HCT116 (cell line): ENCODE results near the gene ZSWIM6. TPM values are rescaled to one million over a fixed set of nuclear protein-coding genes. Genes with fewer than 3 reads are reported as not detected.

Source experiments
- ATAC-seq: fragments of 200-7000 bp; cut with Tn5 transposase; 2 replicates; pipeline ENCODE4 v1.9.1; 2020; ENCODE audit warnings: mild to moderate bottlenecking, moderate library complexity
- BruUV-seq: library from RNA; stranded (reverse); fragments of 400-500 nt; replicated peaks from 2 replicates; lab custom pipeline; 2021; lab: Mats Ljungman, UMichigan
- CTCF ChIA-PET: fragments of 300-600 bp; sonication (Branson Sonifier 250); formaldehyde crosslinking; loops from one replicate; lab custom pipeline; 2021; ENCODE audit warnings: antibody characterized with exemption; lab: Charles Lee
- POLR2A ChIA-PET: fragments of 300-600, 350-600 bp; sonication (Branson Sonifier 250); formaldehyde crosslinking; loops from one replicate; lab custom pipeline; 2021; ENCODE audit warnings: antibody characterized with exemption; lab: Charles Lee
- RAD21 ChIA-PET, 2 experiments: fragments of 300-600 bp; sonication (Branson Sonifier 250); formaldehyde crosslinking; loops; one replicate each; lab custom pipeline; 2023; ENCODE audit warnings: low total read pairs in 2 of 2; ENCODE audit not compliant: uncharacterized antibody in 2 of 2, unreplicated experiment in 2 of 2, low non-redundant PET in 1 of 2; lab: Charles Lee
- DNase-seq: peaks from one replicate; pipeline ENCODE4 v3.0.0-alpha.2; 2010; ENCODE audit warnings: low read depth, low spot score
- H2AFZ ChIP-seq: fragments of 200-600 bp; shearing (Covaris generic), sonication (generic); 2 replicates; pipeline ENCODE4 v1.6.1; 2017; ENCODE audit warnings: low read depth, mixed run types, mixed read lengths, antibody characterized with exemption, low read length; ENCODE audit not compliant: poor library complexity, severe bottlenecking
- H3K27ac ChIP-seq: 2 replicates; pipeline ENCODE4 v1.5.1; 2012; ENCODE audit warnings: low read depth, low read length
- H3K27me3 ChIP-seq: fragments of 200-600 bp; sonication (generic); 2 replicates; pipeline ENCODE4 v1.6.1; 2016; ENCODE audit warnings: mixed run types, low read length, mixed read lengths; ENCODE audit not compliant: insufficient read depth
- H3K36me3 ChIP-seq, 2 experiments: fragments of 200-500 bp in 1 of 2; fragments of 200-600 bp in 1 of 2; sonication (Bioruptor generic) in 1 of 2; sonication (generic) in 1 of 2; 2 replicates each; pipeline versions ENCODE4 v1.5.1 to v1.6.1; 2014 to 2016; ENCODE audit warnings: low read length in 2 of 2, inconsistent platforms in 1 of 2, mixed read lengths in 1 of 2, mixed run types in 1 of 2; ENCODE audit not compliant: insufficient read depth in 2 of 2, control insufficient read depth in 1 of 2
- H3K4me1 ChIP-seq, 2 experiments: fragments of 200-600 bp in 1 of 2; sonication (generic) in 1 of 2; 2 replicates each; pipeline versions ENCODE4 v1.5.1 to v1.6.1; 2012 to 2017; ENCODE audit warnings: low read length in 2 of 2, inconsistent platforms in 1 of 2, mild to moderate bottlenecking in 1 of 2, mixed read lengths in 1 of 2, mixed run types in 1 of 2, moderate library complexity in 1 of 2; ENCODE audit not compliant: insufficient read depth in 2 of 2, control insufficient read depth in 1 of 2
- H3K4me2 ChIP-seq: fragments of 200-600 bp; sonication (generic); 2 replicates; pipeline ENCODE4 v1.6.1; 2017; ENCODE audit warnings: mixed run types, low read length, mixed read lengths
- H3K4me3 ChIP-seq, 2 experiments: fragments of 200-600 bp in 1 of 2; sonication (generic) in 1 of 2; replicated peaks in 1 of 2; 2 replicates each; pipeline ENCODE4 v1.5.1; 2011 to 2016; ENCODE audit warnings: low read length in 2 of 2, control low read depth in 1 of 2, low read depth in 1 of 2, mild to moderate bottlenecking in 1 of 2, mixed read lengths in 1 of 2, mixed run types in 1 of 2
- H3K79me2 ChIP-seq: fragments of 200-600 bp; sonication (generic); 2 replicates; pipeline ENCODE4 v1.6.1; 2017; ENCODE audit warnings: mild to moderate bottlenecking, mixed run types, low read length, moderate library complexity, mixed read lengths; ENCODE audit not compliant: insufficient read depth
- H3K9ac ChIP-seq: fragments of 200-600 bp; sonication (generic); 2 replicates; pipeline ENCODE4 v1.6.1; 2016; ENCODE audit warnings: low read length, mixed read lengths
- H3K9me2 ChIP-seq: fragments of 200-600 bp; sonication (generic), shearing (Covaris generic); 2 replicates; pipeline ENCODE4 v1.6.1; 2017; ENCODE audit warnings: mixed run types, mild to moderate bottlenecking, moderate library complexity; ENCODE audit not compliant: insufficient read depth
- H3K9me3 ChIP-seq, 2 experiments: fragments of 200-500 bp in 1 of 2; fragments of 200-600 bp in 1 of 2; sonication (Bioruptor generic) in 1 of 2; sonication (generic) in 1 of 2; 2 replicates each; pipeline ENCODE4 v1.6.1; 2014 to 2017; ENCODE audit warnings: low read length in 2 of 2, mixed read lengths in 2 of 2, inconsistent platforms in 1 of 2, low read depth in 1 of 2, mild to moderate bottlenecking in 1 of 2, mixed run types in 1 of 2, moderate library complexity in 1 of 2; ENCODE audit not compliant: control insufficient read depth in 1 of 2, insufficient read depth in 1 of 2
- H4K20me1 ChIP-seq: fragments of 200-600 bp; sonication (generic), shearing (Covaris generic); 2 replicates; pipeline ENCODE4 v1.6.1; 2017; ENCODE audit warnings: mixed run types, mild to moderate bottlenecking, moderate library complexity; ENCODE audit not compliant: insufficient read depth
- CBX3 ChIP-seq: IDR thresholded peaks from 2 replicates; pipeline ENCODE4 v1.6.1; 2012; ENCODE audit warnings: low read depth
- EGR1 ChIP-seq: IDR thresholded peaks from 2 replicates; pipeline ENCODE4 v1.6.1; 2012; ENCODE audit warnings: low read depth
- POLR2AphosphoS5 ChIP-seq: IDR thresholded peaks from 2 replicates; pipeline ENCODE4 v1.6.1; 2011; ENCODE audit warnings: mild to moderate bottlenecking, low read depth, low read length, moderate library complexity
- TCF7L2 ChIP-seq: IDR thresholded peaks from 2 replicates; pipeline ENCODE4 v1.7.0; 2011; ENCODE audit warnings: borderline replicate concordance, inconsistent platforms; ENCODE audit not compliant: insufficient read depth, insufficient read length; ENCODE audit errors: extremely low read depth
- YY1 ChIP-seq: IDR thresholded peaks from 2 replicates; pipeline ENCODE4 v1.6.1; 2011; ENCODE audit warnings: low read length, low read depth, moderate library complexity, mild to moderate bottlenecking; ENCODE audit not compliant: insufficient replicate concordance; ENCODE audit errors: extremely low read depth
- ZFX ChIP-seq: fragments of 450-650 bp; IDR thresholded peaks from 2 replicates; pipeline ENCODE4 v1.6.1; 2017
- ZNF274 ChIP-seq: fragments of 200-500 bp; sonication (Bioruptor generic); IDR thresholded peaks from 2 replicates; pipeline ENCODE4 v1.6.1; 2014; ENCODE audit warnings: mild to moderate bottlenecking, low read depth, low read length, inconsistent platforms
- intact Hi-C: fragments of 100-400 bp; cut with micrococcal nuclease; formaldehyde crosslinking; loops from 2 replicates; pipeline ENCODE4 v1.10.0; 2022
- total RNA-seq: library from RNA; stranded (reverse); gene quantifications from one replicate; pipeline ENCODE4 v1.2.1, GENCODE V29; 2021; ENCODE audit not compliant: unreplicated experiment
- TF ChIP-seq, protein P1 (sequence below), 3 experiments: fragments of 200-600 bp in 1 of 3; sonication (generic) in 1 of 3; IDR thresholded peaks in 2 of 3; conservative IDR thresholded peaks in 1 of 3; 2 replicates each; pipeline ENCODE4 v1.5.1; 2012 to 2017; ENCODE audit warnings: low read depth in 2 of 3, low read length in 2 of 3, antibody characterized with exemption in 1 of 3, borderline replicate concordance in 1 of 3, control low read depth in 1 of 3, mild to moderate bottlenecking in 1 of 3, mixed read lengths in 1 of 3, mixed run types in 1 of 3, moderate library complexity in 1 of 3; ENCODE audit not compliant: insufficient read depth in 1 of 3
- TF ChIP-seq, protein P2 (sequence below): IDR thresholded peaks from 2 replicates; pipeline ENCODE4 v1.6.1; 2012; ENCODE audit warnings: low read depth

ZSWIM6 gene
- total RNA-seq, 1 experiment from 2014 or later, result 7.4 TPM

- DNase-seq, result no peak
Measured at GRCh38 chr5:61292062-61292657, 39.9 kb upstream of the ZSWIM6 start.

More at GRCh38 chr5:61292062-61292657, 39.9 kb upstream of the ZSWIM6 start:
- H3K36me3 ChIP-seq, result no peaks in the 10 kb centered on the region
- no peaks in the 10 kb centered on the region for H3K9me2 ChIP-seq
- intact Hi-C loops, result no loop called here
- H3K79me2 ChIP-seq, result no peaks in the 10 kb centered on the region
- no peak overlapping the region for H3K27ac ChIP-seq
- TF ChIP-seq CBX3, result no peak
- no peak for TF ChIP-seq ZFX
- TF ChIP-seq, protein P1, sequence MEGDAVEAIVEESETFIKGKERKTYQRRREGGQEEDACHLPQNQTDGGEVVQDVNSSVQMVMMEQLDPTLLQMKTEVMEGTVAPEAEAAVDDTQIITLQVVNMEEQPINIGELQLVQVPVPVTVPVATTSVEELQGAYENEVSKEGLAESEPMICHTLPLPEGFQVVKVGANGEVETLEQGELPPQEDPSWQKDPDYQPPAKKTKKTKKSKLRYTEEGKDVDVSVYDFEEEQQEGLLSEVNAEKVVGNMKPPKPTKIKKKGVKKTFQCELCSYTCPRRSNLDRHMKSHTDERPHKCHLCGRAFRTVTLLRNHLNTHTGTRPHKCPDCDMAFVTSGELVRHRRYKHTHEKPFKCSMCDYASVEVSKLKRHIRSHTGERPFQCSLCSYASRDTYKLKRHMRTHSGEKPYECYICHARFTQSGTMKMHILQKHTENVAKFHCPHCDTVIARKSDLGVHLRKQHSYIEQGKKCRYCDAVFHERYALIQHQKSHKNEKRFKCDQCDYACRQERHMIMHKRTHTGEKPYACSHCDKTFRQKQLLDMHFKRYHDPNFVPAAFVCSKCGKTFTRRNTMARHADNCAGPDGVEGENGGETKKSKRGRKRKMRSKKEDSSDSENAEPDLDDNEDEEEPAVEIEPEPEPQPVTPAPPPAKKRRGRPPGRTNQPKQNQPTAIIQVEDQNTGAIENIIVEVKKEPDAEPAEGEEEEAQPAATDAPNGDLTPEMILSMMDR (IDR thresholded peaks at IDR 0.05 in 2 of 3, conservative IDR thresholded peaks at IDR 0.05 in 1 of 3; ENCODE audit: borderline replicate concordance in 1 of 3, insufficient read depth in 1 of 3, low read depth in 2 of 3, low read length in 2 of 3), result no peak
- no peak for TF ChIP-seq ZNF274
- no peak for TF ChIP-seq EGR1
- TF ChIP-seq, protein P2, sequence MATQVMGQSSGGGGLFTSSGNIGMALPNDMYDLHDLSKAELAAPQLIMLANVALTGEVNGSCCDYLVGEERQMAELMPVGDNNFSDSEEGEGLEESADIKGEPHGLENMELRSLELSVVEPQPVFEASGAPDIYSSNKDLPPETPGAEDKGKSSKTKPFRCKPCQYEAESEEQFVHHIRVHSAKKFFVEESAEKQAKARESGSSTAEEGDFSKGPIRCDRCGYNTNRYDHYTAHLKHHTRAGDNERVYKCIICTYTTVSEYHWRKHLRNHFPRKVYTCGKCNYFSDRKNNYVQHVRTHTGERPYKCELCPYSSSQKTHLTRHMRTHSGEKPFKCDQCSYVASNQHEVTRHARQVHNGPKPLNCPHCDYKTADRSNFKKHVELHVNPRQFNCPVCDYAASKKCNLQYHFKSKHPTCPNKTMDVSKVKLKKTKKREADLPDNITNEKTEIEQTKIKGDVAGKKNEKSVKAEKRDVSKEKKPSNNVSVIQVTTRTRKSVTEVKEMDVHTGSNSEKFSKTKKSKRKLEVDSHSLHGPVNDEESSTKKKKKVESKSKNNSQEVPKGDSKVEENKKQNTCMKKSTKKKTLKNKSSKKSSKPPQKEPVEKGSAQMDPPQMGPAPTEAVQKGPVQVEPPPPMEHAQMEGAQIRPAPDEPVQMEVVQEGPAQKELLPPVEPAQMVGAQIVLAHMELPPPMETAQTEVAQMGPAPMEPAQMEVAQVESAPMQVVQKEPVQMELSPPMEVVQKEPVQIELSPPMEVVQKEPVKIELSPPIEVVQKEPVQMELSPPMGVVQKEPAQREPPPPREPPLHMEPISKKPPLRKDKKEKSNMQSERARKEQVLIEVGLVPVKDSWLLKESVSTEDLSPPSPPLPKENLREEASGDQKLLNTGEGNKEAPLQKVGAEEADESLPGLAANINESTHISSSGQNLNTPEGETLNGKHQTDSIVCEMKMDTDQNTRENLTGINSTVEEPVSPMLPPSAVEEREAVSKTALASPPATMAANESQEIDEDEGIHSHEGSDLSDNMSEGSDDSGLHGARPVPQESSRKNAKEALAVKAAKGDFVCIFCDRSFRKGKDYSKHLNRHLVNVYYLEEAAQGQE, result no peak
- TF ChIP-seq TCF7L2, result no peak
- no peak for TF ChIP-seq POLR2AphosphoS5
- TF ChIP-seq YY1, result no peak
- H2AFZ ChIP-seq, result no peak overlapping the region
- no TSS peak for BruUV-seq
- ChIA-PET POLR2A (no interaction called here), RAD21 (no interaction called here), CTCF (no interaction called here)
- no peaks in the 10 kb centered on the region for H3K4me1 ChIP-seq
- H3K4me3 ChIP-seq, result no peak overlapping the region
- no peaks in the 10 kb centered on the region for H3K27me3 ChIP-seq
- no peak overlapping the region for H3K9ac ChIP-seq
- no peak for ATAC-seq
- H4K20me1 ChIP-seq, result no peaks in the 10 kb centered on the region
- H3K9me3 ChIP-seq, result no peaks in the 10 kb centered on the region
- no peak overlapping the region for H3K4me2 ChIP-seq
